Activated CD8-positive, alpha-beta memory T cell treated with anti-CD3 and anti-CD28 coated beads, Interleukin-2, amount 50 U/mL, for 4 hours (primary cell): Measurements from ENCODE around the gene ZBTB16.

ENCODE experiments used
- DNase-seq: peaks from one replicate; pipeline ENCODE4 v3.0.0-alpha.2; 2020

The ZBTB16 gene

DNA sequence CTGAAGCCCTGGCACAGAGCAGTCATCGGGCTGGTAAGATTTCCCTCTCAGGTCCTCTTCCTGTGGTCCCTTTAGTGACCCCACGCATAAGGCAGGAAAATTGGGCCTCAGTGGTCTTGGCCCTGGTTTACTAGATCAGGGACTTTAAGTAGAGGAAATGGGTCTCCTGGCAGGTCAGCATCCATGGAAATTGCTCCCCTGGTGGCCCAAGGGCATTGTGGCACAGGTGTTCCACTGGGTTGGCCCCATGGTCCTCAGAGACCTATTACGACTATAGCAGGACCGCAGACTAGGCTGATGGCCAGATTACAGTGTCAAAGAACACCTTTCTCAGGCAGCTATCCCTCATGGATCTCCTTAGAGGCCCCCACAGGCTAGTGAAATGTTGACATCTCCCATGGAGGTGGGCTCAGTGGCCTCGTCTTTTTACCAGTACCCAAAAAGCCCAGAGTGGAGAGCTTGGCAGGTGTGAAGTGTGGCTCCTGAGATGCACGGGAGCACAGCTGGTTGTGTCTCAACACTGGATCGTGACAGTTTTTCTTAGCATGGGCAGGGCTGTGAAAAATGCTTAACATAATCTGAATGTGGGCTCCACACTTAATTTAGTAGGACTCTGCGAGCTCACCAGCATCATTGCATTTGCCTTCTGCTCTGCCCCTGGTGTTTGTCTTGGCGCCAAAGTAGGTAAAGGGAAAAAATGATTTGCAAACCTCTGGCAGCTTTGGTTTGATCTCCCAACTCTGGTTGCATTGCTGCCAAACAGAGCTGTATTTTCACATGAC, 74.2 kb downstream of the ZBTB16 start:
- DNase-seq, result no peak

DNA sequence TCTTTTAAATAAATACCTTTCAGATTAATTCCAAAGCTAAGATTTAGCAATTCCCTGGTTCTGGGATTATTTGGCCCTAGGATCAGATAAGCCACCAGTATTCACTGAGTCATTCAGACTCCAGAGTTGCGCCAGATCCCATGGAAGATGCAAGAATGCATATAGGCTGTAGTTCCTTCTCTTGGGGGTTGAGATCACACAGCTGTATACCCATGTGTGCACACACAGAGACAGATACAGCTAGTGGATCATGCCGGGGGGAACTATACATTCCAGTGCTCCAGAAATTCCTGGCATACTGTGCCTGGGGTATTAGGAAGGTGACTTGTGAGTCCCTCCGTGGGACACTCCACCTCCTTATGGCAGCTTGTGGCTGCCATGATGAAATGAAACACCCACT, 75.4 kb downstream of the ZBTB16 start:
- no peak for DNase-seq

DNA sequence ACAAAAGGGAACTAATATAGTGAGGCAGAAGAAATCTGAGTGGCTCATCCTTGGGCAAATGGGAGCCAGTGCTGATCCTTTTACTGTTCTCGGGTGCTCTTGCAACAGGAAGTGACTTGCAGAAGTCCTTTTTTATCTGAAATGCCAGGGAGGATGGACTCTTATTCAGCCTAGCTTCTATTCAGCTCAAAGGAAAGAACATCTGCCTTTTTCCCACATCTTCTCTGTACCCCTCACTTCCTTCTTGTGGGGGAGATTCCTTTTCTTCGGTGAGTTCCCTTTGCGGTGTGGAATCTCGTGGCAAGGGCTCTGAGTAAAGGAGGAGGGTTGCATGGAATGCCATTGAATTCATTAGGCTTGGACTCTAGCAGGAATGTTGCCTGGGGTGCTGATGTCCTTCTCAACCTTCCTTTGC, 76.2 kb downstream of the ZBTB16 start:
- no peak for DNase-seq

DNA sequence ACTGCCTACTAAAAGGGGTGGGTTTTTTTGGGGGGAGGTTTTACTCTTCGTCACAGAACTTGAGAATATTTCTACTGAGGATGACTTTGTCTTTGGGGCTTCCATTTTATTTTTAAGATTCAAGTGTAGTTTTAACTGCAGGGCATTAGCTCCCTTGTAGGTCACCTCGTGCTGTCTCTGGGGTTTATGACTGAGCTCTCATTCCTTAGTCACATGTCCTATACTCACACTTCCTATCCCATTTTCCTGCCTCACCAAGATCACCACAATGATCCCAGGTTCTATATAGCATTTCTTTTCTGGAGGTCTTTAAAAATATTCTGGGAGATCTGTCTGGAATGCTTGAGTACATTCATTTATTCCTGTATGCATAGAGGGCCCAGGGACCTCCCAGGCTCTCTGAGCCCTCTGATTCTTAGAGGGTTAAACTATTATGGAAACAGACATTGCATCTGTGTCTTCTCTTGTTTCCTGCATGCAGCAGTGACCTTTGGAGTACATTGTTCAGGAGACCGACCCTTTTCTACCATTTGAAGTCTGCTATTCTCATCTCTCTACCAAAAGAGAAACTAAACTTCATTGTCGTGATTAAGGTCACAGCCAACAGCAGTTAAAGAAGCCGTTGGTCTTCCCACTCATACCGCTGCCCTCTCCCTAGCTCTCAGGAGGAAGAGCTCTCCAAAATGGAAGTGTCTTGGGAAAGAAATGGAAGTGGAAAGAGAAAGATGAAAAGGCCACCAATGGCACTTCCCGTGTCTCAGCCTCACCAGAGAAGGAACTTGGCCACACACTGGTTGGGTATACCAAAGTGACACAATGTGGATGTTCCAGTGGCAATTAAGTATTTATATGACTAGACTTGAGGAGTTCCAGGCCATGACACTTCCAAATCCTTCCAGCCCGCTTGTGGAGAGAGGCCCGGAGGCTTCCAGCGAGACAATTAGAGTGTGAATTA, 77.5 kb downstream of the ZBTB16 start:
- DNase-seq, result no peak

DNA sequence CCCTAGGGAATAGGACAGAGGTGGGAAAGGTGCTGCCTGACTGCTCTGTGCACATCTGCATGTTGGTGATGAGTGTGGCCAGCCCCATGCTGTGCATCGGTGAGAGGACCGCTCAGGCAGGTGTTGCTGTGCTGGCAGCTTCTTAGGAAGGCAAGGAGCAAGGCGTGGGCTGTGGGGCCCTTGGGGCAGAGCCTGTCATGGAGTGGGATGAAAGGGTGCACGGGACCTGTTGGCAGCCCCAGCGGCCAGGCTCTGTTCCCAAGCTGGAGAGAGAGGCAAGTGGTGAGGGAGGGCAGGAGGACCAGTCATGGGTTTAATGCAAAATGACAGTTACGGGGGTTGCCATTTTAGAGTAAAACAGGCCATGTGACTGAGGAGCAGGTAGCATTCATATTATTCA, 78.3 kb downstream of the ZBTB16 start:
- no peak for DNase-seq

DNA sequence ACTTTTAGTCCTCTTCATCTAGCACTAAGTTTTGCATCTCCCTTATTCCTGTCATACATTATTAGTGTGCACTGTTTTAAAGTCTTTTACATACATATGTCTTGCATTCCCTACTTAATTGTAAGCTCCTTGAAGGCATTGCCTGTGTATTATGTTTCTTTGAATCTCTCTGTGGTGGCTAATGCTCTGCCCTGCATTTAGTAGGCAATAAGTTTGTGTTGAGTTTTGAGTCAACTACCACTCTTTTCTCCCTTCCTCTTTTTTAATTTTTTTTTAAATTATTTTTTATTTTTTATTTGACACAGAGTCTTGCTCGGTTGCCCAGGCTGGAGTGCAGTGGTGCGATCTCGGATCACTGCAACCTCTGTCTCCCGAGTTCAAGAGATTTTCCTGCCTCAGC, 78.9 kb downstream of the ZBTB16 start:
- DNase-seq, result no peak

DNA sequence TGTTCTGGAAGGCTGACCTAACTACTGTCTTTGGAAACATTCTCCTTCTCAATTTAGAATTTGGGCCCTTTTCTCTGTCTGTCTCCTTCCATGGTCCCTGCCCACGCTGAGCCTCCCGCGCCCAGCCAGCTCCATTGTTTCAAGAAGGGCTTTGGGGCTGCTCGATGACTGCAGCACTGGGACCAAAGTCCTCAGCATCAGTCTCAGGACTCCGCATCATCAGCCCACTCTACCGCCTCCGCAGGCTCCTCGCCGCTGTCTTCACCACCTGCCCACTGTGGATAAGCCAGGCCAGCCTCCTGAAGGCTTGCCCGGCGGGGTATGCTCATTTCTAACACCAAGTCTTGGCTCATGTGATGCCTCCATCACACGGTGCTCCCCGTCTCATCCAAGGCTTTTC, 81.3 kb downstream of the ZBTB16 start:
- DNase-seq, result no peak

DNA sequence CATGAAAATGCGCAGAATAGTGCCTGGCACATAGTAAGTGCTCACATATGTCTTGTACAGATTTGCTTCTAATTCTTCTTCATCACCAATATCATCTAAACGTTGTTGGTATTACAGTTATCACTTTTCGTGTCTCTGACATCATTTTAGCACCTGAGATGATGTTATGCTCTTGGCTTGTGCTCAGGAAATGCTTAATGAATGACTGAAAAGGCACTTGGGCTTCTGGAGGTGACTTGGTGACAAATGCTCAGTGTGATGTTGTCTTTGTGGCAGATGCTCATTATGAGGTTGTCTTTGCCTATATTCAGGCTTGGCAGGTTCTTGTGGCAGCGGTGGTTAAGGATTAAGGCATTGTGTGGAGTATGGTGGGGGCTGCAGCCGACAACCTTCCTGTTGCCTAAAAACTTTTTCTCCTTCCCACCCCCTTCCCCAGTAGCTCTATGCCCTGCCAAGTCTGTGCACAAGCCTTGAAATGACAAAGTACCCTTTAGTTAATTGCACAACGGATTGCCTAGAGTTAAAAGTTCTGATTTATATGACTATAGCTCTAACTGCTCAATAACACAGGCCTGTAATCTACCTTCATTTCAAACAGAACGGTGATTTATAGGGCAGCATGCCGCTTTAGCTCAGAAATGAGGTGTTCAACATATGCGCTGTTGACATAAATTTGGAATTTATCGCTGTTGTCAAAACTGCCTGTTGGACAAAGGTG, 82.5 kb downstream of the ZBTB16 start:
- no peak for DNase-seq

DNA sequence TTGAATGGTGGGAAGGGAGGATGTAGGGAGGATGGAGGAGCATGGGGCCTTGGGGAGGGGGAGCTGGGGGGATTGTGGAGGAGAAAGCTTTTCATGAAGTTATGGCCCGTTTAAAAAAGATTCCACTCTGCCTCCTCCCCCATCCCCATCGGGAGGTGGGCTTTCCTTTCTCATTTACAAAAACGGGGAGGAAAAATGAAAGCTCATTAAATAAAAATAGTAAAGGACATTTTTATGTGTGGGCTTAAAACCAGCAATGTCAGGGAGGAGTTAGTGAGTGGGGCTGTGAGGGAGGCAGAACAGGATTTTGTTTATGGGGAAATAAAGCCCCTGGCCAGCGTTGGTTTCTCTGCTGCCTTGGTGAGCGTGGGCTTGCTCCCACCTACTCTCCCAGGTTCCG, 83.2 kb downstream of the ZBTB16 start:
- no peak for DNase-seq

DNA sequence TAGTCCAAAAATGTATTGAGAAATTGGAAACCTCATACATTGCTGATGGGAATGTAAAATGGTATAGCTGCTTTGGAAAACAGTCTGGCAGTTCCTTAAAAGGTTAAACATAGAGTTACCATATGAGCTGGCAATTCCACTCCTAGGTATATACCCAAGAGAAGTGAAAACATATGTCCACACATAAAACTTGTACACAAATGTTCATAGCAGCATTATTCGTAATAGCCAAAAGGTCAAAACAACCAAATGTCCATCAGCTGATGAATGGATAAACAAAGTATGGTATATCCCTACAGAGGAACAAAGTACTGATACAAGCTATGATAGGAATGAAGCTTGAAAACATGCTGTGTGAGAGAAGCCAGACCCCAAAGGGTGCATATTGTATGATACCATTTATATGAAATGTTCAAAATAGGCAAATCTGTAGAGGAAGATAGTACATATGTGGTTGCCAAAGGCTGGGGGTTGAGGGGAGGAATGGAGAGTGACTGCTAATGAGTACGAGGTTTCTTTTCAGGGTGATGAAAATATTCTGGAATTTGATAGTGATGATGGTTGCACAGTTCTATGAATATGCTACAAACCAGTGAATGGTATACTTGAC, 85.8 kb downstream of the ZBTB16 start:
- DNase-seq, result no peak

DNA sequence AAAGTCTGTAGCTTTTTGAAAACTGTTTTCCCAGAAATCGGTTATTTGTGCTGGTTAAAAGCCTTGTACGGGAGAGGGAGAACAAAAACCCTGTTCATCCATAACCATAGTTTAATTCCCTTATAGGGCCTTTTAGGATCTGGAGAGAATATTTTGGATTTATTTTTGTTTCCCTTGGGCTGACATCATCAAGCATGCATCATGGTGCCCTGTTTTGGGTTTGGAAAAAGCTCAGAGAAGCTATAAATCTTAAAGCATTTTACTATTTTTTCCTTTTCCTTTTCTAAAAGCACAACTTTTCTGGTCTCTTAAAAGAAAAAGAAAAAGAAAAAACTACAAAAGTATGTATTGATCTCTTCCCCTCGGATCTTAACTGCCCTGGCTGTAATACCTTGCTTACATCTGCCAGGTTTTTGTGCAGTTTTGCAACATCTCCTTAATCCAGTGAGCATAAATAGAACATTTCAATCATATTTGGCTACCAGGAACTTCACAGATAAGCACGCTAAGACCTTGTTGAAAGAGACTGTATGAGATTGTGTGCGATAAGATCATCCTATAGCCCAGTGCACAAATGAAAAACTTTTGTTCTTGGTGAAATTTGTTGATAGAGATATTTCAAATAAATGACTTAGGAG, 88.0 kb downstream of the ZBTB16 start:
- DNase-seq, result no peak

DNA sequence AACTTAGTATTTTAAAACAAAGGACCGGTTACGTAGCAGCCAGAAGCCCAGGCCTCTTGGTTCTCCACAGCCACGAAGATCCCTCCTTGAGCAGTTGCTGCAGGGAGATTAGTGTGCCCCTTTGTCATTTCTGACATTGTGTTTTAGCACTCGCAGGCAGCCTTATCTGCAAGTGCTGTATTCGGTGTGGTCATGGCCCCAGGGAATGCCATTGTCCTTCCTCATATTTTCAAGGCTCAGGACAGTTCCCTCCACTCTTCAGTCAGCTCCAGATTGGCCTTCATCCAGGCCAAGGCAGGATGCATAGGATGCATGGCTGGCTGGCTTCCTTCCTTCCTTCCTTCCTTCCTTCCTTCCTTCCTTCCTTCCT, 88.5 kb downstream of the ZBTB16 start:
- no peak for DNase-seq

DNA sequence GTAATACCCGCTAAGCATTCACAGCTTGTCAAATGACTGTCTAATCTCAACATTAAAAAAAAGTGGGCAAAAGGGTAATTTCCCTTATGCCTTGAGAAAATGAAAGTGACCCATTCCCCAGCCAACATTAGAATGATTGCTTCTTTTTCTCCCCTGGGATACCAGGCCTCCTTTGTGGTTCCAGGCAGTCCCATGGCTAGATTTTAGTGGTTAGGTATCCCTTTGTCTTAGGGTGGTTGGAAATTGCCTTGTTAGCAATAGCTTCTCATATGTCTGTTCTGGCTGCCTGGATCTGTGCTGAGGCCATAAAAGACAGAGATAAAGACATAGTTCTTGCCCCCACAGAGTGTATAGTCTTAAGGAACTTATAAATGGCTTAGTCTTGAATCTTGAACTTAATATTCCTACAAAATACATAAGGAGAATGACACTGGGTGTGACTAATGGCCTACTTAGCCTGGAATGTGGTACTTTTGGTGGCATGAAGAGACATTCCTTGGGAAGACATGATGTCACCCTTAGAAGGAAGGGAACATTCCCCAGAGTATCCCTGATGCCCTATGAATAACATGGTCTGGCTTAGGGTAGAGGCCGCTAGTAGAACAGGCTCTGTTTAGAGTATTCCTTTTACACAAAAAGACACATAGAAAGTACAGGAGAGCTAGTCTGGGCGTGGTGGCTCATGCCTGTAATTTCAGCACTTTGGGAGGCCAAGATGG, 90.3 kb downstream of the ZBTB16 start:
- DNase-seq, result no peak

DNA sequence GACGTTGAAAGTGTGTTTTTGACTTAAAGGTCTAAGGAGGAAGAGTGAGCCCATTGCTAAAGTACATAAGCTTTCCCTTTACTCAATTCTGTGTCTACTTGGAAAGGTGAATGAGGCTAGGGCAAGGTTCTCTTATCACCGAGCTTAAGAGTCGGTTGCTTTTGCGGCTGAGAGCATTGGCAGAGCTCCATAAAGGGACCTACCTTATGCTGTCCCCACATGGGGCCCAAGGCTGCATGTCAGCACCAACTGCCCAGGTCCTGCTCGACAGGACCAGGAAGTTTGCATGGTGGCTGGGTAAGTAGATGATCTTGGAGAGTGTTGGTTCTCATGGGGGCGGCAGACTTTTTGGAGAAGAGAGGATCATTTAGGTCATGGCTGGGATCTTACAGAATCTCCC, 91.2 kb downstream of the ZBTB16 start:
- DNase-seq, result no peak

DNA sequence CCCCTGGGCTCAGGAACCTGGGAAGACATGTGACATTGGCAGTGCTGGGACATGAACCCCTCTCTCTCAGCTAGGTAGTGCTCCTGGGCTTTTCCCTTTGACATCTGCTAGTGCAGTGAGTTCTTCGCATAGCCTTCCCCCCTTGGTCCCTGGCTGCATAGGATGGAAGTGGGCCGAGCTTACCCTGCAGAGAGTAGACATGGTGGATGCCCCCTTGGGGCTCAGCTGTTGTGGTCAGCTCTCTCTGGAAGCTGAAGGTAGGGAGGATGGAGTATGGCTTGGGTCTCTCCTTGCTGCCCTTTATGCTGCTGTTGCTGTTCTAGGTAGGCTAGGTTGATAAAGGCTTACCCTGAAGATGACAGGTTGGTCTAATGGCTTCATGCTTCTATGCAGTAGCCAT, 92.1 kb downstream of the ZBTB16 start:
- no peak for DNase-seq

DNA sequence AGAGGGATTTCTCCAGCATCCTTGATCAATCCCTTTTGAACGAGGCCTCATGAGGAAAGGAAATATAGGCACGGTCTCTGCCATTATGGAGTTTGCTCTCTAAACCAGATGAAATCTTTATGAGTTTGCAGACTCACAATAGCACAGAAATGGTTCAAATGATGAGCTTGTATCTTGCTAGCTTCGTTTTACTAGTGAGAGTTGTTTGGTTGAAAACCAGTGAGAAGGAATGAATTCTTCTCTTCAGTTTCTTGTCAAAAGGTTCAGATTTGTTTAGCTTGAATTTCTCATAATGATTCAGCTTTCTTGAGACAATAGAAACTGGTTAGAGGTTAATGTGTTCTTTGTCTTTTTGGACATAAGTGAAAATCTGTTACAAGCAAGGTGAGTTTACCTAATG, 92.7 kb downstream of the ZBTB16 start:
- no peak for DNase-seq

DNA sequence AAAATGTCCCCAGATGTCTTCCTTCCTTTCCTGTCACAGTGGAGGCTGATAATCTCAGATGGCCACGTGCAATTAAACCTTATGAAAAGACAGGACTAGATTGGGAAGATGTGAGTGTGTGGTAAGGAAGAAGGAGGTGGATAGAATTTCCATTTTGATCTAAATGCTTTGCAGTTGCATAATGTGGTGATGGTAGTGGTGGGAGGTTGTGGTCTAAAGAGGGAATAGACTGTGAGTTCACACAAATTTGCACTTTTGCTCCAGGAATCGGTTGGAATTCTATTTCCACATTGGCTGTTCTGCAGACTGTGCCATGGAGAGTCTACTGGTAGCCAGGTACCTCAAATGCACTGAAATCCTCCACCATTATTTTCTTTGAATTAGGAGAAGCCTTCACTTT, 93.3 kb downstream of the ZBTB16 start:
- DNase-seq, result no peak

DNA sequence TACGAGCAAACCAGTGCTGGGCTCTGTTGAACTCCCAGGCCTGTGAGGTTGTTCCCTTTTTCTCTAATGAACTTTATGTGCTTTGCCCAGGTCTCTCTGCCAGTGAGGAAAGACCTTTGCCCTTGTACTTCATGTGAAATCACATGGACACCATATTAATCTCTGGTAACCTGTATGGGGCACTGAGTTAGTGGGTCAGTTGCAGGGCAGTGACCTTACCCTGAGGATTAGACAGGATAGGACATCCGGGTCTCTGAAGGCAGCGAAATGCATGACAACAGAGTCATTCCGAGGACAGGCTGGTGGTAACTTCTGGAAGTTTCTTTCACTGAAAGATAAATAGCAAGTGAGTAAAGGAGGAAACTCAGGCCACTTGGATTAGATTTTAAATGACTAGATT, 93.7 kb downstream of the ZBTB16 start:
- DNase-seq, result no peak

DNA sequence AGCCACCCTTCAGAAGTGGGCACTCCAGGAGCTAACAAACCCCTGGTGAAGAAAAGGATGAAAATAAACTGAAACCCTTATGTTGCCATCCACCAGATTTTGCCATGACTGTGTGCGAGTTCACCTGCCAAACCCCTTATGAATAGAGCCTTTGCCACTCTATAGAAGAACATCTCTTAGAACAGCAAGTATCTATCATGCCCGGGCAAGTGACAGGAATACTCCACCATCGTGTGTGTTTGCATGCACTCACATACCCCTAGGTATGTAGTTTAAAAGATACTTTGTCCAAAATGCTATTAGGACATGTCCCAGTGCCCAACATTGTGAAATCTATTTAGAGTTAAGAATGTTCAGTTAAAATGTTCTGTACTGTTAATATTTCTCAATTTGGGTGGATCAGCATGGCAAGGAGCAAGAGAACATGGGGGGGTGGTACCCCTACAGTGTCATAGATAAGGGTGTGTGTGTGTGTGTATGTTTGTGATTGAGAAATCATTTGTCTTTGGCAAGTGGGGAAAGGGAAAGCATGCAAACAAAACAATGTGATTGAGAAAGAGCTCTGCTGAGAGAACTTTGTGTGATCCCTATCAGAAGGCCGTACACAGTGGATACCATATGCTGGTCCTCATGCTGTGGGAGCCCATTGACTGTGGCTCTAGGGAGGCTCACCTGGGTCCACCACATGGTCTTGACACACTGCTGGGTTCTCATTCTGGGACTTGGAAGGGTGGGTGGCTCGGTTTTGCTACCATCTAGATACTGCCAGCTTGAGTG, 94.9 kb downstream of the ZBTB16 start:
- no peak for DNase-seq

DNA sequence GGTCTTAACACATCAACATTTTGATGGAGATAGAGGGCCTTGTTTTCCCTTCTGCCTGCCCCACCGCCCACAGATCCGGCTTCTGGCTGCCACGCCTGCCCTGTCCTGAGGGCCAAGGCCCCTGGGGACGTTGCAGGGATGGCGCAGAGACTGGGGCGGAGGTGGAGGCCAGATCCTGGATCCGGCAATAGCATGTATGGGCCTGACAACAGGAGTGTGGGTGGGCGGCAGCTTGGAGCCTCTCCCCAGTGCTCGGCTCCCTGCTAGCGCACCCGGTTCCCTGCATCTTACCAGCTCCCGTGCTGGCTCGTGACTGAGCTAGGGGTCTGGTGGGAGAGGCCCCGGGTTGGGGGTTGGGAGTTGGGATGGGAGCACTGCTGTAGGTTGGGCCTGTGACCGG, 95.6 kb downstream of the ZBTB16 start:
- no peak for DNase-seq

DNA sequence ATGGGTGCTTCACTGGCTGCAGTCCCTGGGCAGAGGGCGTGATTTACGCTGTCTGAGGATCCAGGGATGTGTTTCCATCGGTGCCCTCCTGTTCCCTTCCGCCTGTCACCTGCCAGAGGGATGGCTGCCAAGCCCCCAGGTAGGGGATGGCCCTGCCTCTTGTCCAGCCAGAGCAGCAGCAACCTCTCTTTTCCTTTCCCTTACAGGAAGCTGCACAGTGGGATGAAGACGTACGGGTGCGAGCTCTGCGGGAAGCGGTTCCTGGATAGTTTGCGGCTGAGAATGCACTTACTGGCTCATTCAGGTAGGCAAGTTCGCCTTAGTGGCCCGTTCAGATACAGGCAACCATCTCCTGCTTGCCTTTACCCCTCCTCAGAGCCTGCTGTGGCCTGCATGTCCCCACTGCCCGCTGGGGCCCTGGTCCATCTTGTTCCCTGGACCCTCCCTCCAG, 96.6 kb downstream of the ZBTB16 start:
- no peak for DNase-seq
